GM12878 (cell line): ENCODE measurements around the gene IL17RC.

Experiments used
- CHD1 ChIP-seq: IDR thresholded peaks from 2 replicates; pipeline ENCODE4 v1.6.1; 2012; ENCODE audit warnings: low read depth, low read length, improper control_type of control experiment
- GABPA ChIP-seq: IDR thresholded peaks from 2 replicates; pipeline ENCODE4 v1.6.1; 2014; ENCODE audit warnings: antibody characterized with exemption, low read depth, mild to moderate bottlenecking, inconsistent platforms
- HDGF ChIP-seq: fragments of 450-650 bp; IDR thresholded peaks from 2 replicates; pipeline ENCODE4 v1.6.1; 2016; ENCODE audit warnings: antibody characterized with exemption
- NFYB ChIP-seq: IDR thresholded peaks from 2 replicates; pipeline ENCODE4 v1.6.1; 2011; ENCODE audit warnings: low read depth, mild to moderate bottlenecking, low read length, improper control_type of control experiment, moderate library complexity; ENCODE audit not compliant: insufficient read depth
- PML ChIP-seq: IDR thresholded peaks from 2 replicates; pipeline ENCODE4 v1.6.1; 2012; ENCODE audit warnings: low read length, inconsistent platforms
- POLR2A ChIP-seq: IDR thresholded peaks from 2 replicates; pipeline ENCODE4 v1.6.1; 2011; ENCODE audit warnings: low read depth, mild to moderate bottlenecking, low read length
- RELA ChIP-seq: fragments of 450-650 bp; IDR thresholded peaks from 2 replicates; pipeline ENCODE4 v1.8.0; 2014; ENCODE audit warnings: borderline replicate concordance; ENCODE audit not compliant: partially characterized antibody
- SREBF2 ChIP-seq: IDR thresholded peaks from 2 replicates; pipeline ENCODE4 v1.6.1; 2012; ENCODE audit warnings: mild to moderate bottlenecking, low read length
- TAF1 ChIP-seq: IDR thresholded peaks from 2 replicates; pipeline ENCODE4 v1.6.1; 2011; ENCODE audit warnings: mild to moderate bottlenecking, low read depth, low read length, borderline replicate concordance
- ZBED1 ChIP-seq: IDR thresholded peaks from 2 replicates; pipeline ENCODE4 v1.6.1; 2016; ENCODE audit warnings: borderline replicate concordance
- ZNF592 ChIP-seq: fragments of 450-650 bp; IDR thresholded peaks from 2 replicates; pipeline ENCODE4 v1.6.1; 2017; ENCODE audit warnings: mild to moderate bottlenecking, moderate library complexity
- TF ChIP-seq, protein P1 (sequence below), 3 experiments: IDR thresholded peaks in 2 of 3; conservative IDR thresholded peaks in 1 of 3; 2 replicates each; pipeline ENCODE4 v1.5.1; 2011; ENCODE audit warnings: low read depth in 3 of 3, low read length in 3 of 3, mild to moderate bottlenecking in 3 of 3, control low read depth in 2 of 3, moderate library complexity in 2 of 3, inconsistent platforms in 1 of 3, mixed read lengths in 1 of 3; ENCODE audit not compliant: control insufficient read depth in 2 of 3, insufficient read depth in 1 of 3; ENCODE audit errors: extremely low read depth in 1 of 3

DNA sequence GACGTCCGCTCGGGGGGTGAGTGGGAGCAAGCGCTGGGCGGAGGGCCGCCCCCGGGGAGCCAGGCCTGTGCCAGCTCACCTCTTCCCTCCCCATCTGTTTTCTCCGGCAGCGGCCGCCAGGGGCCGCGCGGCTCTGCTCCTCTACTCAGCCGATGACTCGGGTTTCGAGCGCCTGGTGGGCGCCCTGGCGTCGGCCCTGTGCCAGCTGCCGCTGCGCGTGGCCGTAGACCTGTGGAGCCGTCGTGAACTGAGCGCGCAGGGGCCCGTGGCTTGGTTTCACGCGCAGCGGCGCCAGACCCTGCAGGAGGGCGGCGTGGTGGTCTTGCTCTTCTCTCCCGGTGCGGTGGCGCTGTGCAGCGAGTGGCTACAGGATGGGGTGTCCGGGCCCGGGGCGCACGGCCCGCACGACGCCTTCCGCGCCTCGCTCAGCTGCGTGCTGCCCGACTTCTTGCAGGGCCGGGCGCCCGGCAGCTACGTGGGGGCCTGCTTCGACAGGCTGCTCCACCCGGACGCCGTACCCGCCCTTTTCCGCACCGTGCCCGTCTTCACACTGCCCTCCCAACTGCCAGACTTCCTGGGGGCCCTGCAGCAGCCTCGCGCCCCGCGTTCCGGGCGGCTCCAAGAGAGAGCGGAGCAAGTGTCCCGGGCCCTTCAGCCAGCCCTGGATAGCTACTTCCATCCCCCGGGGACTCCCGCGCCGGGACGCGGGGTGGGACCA, 16.1 kb downstream of the IL17RC start:
- TF ChIP-seq RELA, result no peak
- TF ChIP-seq SREBF2, result no peak
- TF ChIP-seq PML, result no peak
- TF ChIP-seq NFYB, result no peak
- TF ChIP-seq CHD1, result no peak
- TF ChIP-seq, protein P1, sequence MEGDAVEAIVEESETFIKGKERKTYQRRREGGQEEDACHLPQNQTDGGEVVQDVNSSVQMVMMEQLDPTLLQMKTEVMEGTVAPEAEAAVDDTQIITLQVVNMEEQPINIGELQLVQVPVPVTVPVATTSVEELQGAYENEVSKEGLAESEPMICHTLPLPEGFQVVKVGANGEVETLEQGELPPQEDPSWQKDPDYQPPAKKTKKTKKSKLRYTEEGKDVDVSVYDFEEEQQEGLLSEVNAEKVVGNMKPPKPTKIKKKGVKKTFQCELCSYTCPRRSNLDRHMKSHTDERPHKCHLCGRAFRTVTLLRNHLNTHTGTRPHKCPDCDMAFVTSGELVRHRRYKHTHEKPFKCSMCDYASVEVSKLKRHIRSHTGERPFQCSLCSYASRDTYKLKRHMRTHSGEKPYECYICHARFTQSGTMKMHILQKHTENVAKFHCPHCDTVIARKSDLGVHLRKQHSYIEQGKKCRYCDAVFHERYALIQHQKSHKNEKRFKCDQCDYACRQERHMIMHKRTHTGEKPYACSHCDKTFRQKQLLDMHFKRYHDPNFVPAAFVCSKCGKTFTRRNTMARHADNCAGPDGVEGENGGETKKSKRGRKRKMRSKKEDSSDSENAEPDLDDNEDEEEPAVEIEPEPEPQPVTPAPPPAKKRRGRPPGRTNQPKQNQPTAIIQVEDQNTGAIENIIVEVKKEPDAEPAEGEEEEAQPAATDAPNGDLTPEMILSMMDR (IDR thresholded peaks at IDR 0.05 in 2 of 3, conservative IDR thresholded peaks at IDR 0.05 in 1 of 3; ENCODE audit: control insufficient read depth in 2 of 3, extremely low read depth in 1 of 3, insufficient read depth in 1 of 3, low read depth in 3 of 3, low read length in 3 of 3), result peak; percentile 82 to 93 (median 90)
- TF ChIP-seq ZBED1, result no peak
- no peak for TF ChIP-seq ZNF592
- no peak for TF ChIP-seq HDGF
- no peak; the same call in 1 of the 2 replicates for TF ChIP-seq TAF1
- no peak for TF ChIP-seq GABPA
- peak; percentile 66 for TF ChIP-seq POLR2A
